H1 (cell line): ENCODE data around the gene ACTN4. TPM values are rescaled to one million over a fixed set of nuclear protein-coding genes. Genes with fewer than 3 reads are reported as not detected.
A peak's percentile ranks its signal among the peaks of the same experiment; 100 is the strongest.

Experiments
- CTCF ChIA-PET: fragments of 300-600 bp; sonication (Branson Sonifier 250); formaldehyde crosslinking; loops from one replicate; lab custom pipeline; 2021; ENCODE audit not compliant: partially characterized antibody; lab: Charles Lee
- POLR2A ChIA-PET: fragments of 300-600 bp; sonication (Branson Sonifier 250); formaldehyde crosslinking; loops from one replicate; lab custom pipeline; 2021; ENCODE audit warnings: inconsistent platforms; ENCODE audit not compliant: partially characterized antibody; lab: Charles Lee
- DNase-seq, 2 experiments: peaks; one replicate each; pipeline versions ENCODE4 v3.0.0 to v3.0.0-alpha.2; 2010 to 2022; ENCODE audit warnings: low spot score in 2 of 2, low read depth in 1 of 2, mixed read lengths in 1 of 2
- FAIRE-seq: peaks from 2 replicates; lab custom pipeline; 2011; peaks lifted over from hg19 to GRCh38; lab: Jason Lieb, UNC
- H2AFZ ChIP-seq: 2 replicates; pipeline ENCODE4 v1.8.1; 2012; ENCODE audit warnings: low read length, inconsistent platforms
- H2AK5ac ChIP-seq: 2 replicates; pipeline ENCODE4 v1.6.1; 2013; ENCODE audit warnings: low read depth, low read length
- H2BK120ac ChIP-seq: replicated peaks from 2 replicates; pipeline ENCODE3; 2013; ENCODE audit warnings: low read depth, low read length, inconsistent platforms
- H2BK12ac ChIP-seq: 2 replicates; pipeline ENCODE4 v1.6.1; 2013; ENCODE audit warnings: low read depth, low read length
- H2BK15ac ChIP-seq: 2 replicates; pipeline ENCODE4 v1.6.1; 2013; ENCODE audit warnings: low read length
- H2BK20ac ChIP-seq: 2 replicates; pipeline ENCODE4 v1.6.1; 2013; ENCODE audit warnings: low read length
- H2BK5ac ChIP-seq: 2 replicates; pipeline ENCODE4 v1.6.1; 2013; ENCODE audit warnings: low read depth, low read length
- H3K14ac ChIP-seq: 2 replicates; pipeline ENCODE4 v1.6.1; 2013; ENCODE audit warnings: inconsistent platforms; ENCODE audit not compliant: insufficient read length
- H3K18ac ChIP-seq: 2 replicates; pipeline ENCODE4 v1.6.1; 2013; ENCODE audit warnings: low read length; ENCODE audit errors: extremely low read depth
- H3K23ac ChIP-seq: 2 replicates; pipeline ENCODE4 v1.6.1; 2013; ENCODE audit warnings: inconsistent platforms; ENCODE audit not compliant: insufficient read length
- H3K23me2 ChIP-seq: 2 replicates; pipeline ENCODE4 v1.6.1; 2013; ENCODE audit warnings: low read depth, low read length
- H3K27ac ChIP-seq: 2 replicates; pipeline ENCODE4 v1.6.1; 2011; ENCODE audit warnings: low read depth, low read length, inconsistent platforms
- H3K27me3 ChIP-seq, 4 experiments: replicated peaks in 1 of 4; 1 replicate in 1 of 4; 2 replicates in 3 of 4; pipeline versions ENCODE4 v1.6.1 to v1.8.1; 2011 to 2013; ENCODE audit warnings: low read length in 3 of 4, mild to moderate bottlenecking in 3 of 4, inconsistent platforms in 2 of 4, mixed read lengths in 2 of 4, moderate library complexity in 1 of 4; ENCODE audit not compliant: control insufficient read depth in 3 of 4, insufficient read depth in 3 of 4; ENCODE audit errors: extremely low read depth in 1 of 4
- H3K36me3 ChIP-seq, 4 experiments: 2 replicates each; pipeline versions ENCODE4 v1.6.1 to v1.8.1; 2011 to 2013; ENCODE audit warnings: mild to moderate bottlenecking in 4 of 4, low read length in 3 of 4, moderate library complexity in 2 of 4, control low read depth in 1 of 4, inconsistent platforms in 1 of 4; ENCODE audit not compliant: insufficient read depth in 4 of 4, control insufficient read depth in 2 of 4
- H3K4ac ChIP-seq: replicated peaks from 2 replicates; pipeline ENCODE3; 2013; ENCODE audit warnings: low read length, low read depth, mixed read lengths, inconsistent platforms; ENCODE audit not compliant: insufficient read length
- H3K4me1 ChIP-seq, 4 experiments: replicated peaks in 1 of 4; 1 replicate in 1 of 4; 2 replicates in 3 of 4; pipeline versions ENCODE4 v1.6.1 to v1.8.1; 2011 to 2013; ENCODE audit warnings: low read length in 3 of 4, inconsistent platforms in 2 of 4, mixed read lengths in 1 of 4; ENCODE audit not compliant: insufficient read depth in 4 of 4, control insufficient read depth in 3 of 4
- H3K4me2 ChIP-seq, 2 experiments: 2 replicates each; pipeline versions ENCODE4 v1.6.1 to v1.8.1; 2011 to 2013; ENCODE audit warnings: low read depth in 2 of 2, low read length in 2 of 2, control low read depth in 1 of 2, inconsistent platforms in 1 of 2, mild to moderate bottlenecking in 1 of 2; ENCODE audit not compliant: insufficient read depth in 1 of 2
- H3K4me3 ChIP-seq, 4 experiments: fragments of 200-600, 300-600 bp in 1 of 4; sonication (generic), shearing (Covaris generic), sonication (Bioruptor Twin) in 1 of 4; 2 replicates each; pipeline versions ENCODE4 v1.5.1 to v1.8.1; 2011 to 2016; ENCODE audit warnings: low read length in 4 of 4, low read depth in 3 of 4, control low read depth in 2 of 4, inconsistent platforms in 2 of 4, mild to moderate bottlenecking in 2 of 4, mixed read lengths in 1 of 4, moderate library complexity in 1 of 4; ENCODE audit not compliant: insufficient read depth in 2 of 4; ENCODE audit errors: extremely low read depth in 1 of 4
- H3K56ac ChIP-seq: replicated peaks from 2 replicates; pipeline ENCODE3; 2013; ENCODE audit warnings: low read depth, mild to moderate bottlenecking, mixed read lengths, low read length, inconsistent platforms; ENCODE audit not compliant: insufficient read length
- H3K79me1 ChIP-seq: 2 replicates; pipeline ENCODE4 v1.6.1; 2013; ENCODE audit warnings: low read depth, low read length, control low read depth
- H3K79me2 ChIP-seq, 2 experiments: 2 replicates each; pipeline versions ENCODE4 v1.6.1 to v1.8.1; 2012 to 2013; ENCODE audit warnings: low read length in 2 of 2, mild to moderate bottlenecking in 2 of 2, inconsistent platforms in 1 of 2; ENCODE audit not compliant: insufficient read depth in 2 of 2, control insufficient read depth in 1 of 2
- H3K9ac ChIP-seq, 4 experiments: replicated peaks in 1 of 4; 1 replicate in 1 of 4; 2 replicates in 3 of 4; pipeline versions ENCODE4 v1.6.1 to v1.8.1; 2011 to 2013; ENCODE audit warnings: low read depth in 3 of 4, low read length in 3 of 4, control low read depth in 2 of 4, mild to moderate bottlenecking in 2 of 4, moderate library complexity in 2 of 4, inconsistent platforms in 1 of 4; ENCODE audit errors: extremely low read depth in 1 of 4
- H3K9me3 ChIP-seq, 2 experiments: 2 replicates each; pipeline versions ENCODE4 v1.6.1 to v1.8.1; 2012 to 2013; ENCODE audit warnings: mild to moderate bottlenecking in 2 of 2, moderate library complexity in 2 of 2, control low read depth in 1 of 2, inconsistent platforms in 1 of 2, low read depth in 1 of 2, low read length in 1 of 2, mixed read lengths in 1 of 2; ENCODE audit not compliant: insufficient read depth in 2 of 2
- H4K20me1 ChIP-seq, 2 experiments: replicated peaks in 1 of 2; 2 replicates each; pipeline versions ENCODE3 to v1.8.1; 2011 to 2013; ENCODE audit warnings: inconsistent platforms in 2 of 2, low read length in 2 of 2, mild to moderate bottlenecking in 1 of 2; ENCODE audit not compliant: insufficient read depth in 2 of 2, control insufficient read depth in 1 of 2
- H4K5ac ChIP-seq: 2 replicates; pipeline ENCODE4 v1.6.1; 2013; ENCODE audit warnings: low read length, low read depth, mixed read lengths, inconsistent platforms; ENCODE audit not compliant: insufficient read length
- H4K8ac ChIP-seq: 2 replicates; pipeline ENCODE4 v1.8.0; 2013; ENCODE audit warnings: mild to moderate bottlenecking, moderate library complexity, low read length, inconsistent platforms; ENCODE audit not compliant: insufficient read depth; ENCODE audit errors: extremely low read depth
- H4K91ac ChIP-seq: replicated peaks from 2 replicates; pipeline ENCODE3; 2013; ENCODE audit warnings: low read length, mixed read lengths, inconsistent platforms; ENCODE audit not compliant: insufficient read length
- CHD2 ChIP-seq: IDR thresholded peaks from 2 replicates; pipeline ENCODE4 v1.6.1; 2012; ENCODE audit warnings: low read length, improper control_type of control experiment
- CREB1 ChIP-seq: IDR thresholded peaks from 2 replicates; pipeline ENCODE4 v1.6.1; 2012; ENCODE audit warnings: inconsistent platforms
- CTBP2 ChIP-seq: IDR thresholded peaks from 2 replicates; pipeline ENCODE4 v1.7.0; 2011; ENCODE audit warnings: borderline replicate concordance, mild to moderate bottlenecking, moderate library complexity, mixed read lengths, low read length; ENCODE audit not compliant: insufficient read depth, insufficient read length
- EZH2 ChIP-seq: fragments of 200-600 bp; sonication (generic); IDR thresholded peaks from 2 replicates; pipeline ENCODE4 v1.7.1; 2012; ENCODE audit warnings: low read depth, mild to moderate bottlenecking, moderate library complexity, low read length, inconsistent platforms; ENCODE audit not compliant: severe bottlenecking
- HDAC6 ChIP-seq: IDR thresholded peaks from one replicate; pipeline ENCODE4 v1.7.1; 2012; ENCODE audit warnings: low read depth, mild to moderate bottlenecking, inconsistent platforms, low read length, moderate library complexity
- POLR2A ChIP-seq, 2 experiments: IDR thresholded peaks; 1 replicate in 1 of 2; 2 replicates in 1 of 2; pipeline ENCODE4 v1.6.1; 2011; ENCODE audit warnings: low read depth in 2 of 2, low read length in 2 of 2, mild to moderate bottlenecking in 2 of 2; ENCODE audit errors: control extremely low read depth in 1 of 2
- RNF2 ChIP-seq: fragments of 200-900, 300-1000 bp; sonication (generic); IDR thresholded peaks from 2 replicates; pipeline ENCODE4 v1.7.1; 2016; ENCODE audit warnings: borderline replicate concordance, low read depth, mild to moderate bottlenecking, antibody characterized with exemption, low read length; ENCODE audit not compliant: poor library complexity, severe bottlenecking; ENCODE audit errors: missing control alignments
- WGBS, 2 experiments: shearing (Covaris generic) in 1 of 2; methylation state at CpG; one replicate each; pipeline versions ENCODE4 v1.1.6 to v1.1.7; 2013 to 2015; ENCODE audit warnings: low lambda C conversion rate in 2 of 2, mixed read lengths in 2 of 2, inconsistent platforms in 1 of 2, low coverage in 1 of 2, missing lambda C conversion rate in 1 of 2; ENCODE audit not compliant: insufficient replicate concordance in 2 of 2, insufficient coverage in 1 of 2, insufficient read length in 1 of 2; ENCODE audit errors: extremely low coverage in 1 of 2, missing lambda C conversion rate in 1 of 2; 5-methylcytosine and 5-hydroxymethylcytosine counted together
- polyA plus RNA-seq, 7 experiments: library from polyadenylated mRNA; depleted of rRNA in 3 of 7; stranded (reverse) in 5 of 7; unstranded in 2 of 7; fragments of >200 nt in 5 of 7; fragments of 200-250 nt in 2 of 7; gene quantifications; 1 replicate in 5 of 7; 2 replicates in 1 of 7; 4 replicates in 1 of 7; pipeline versions ENCODE4 v1.2.1 to v1.2.3, GENCODE V29; 2011 to 2013; ENCODE audit warnings: missing spikeins in 2 of 7, mixed read lengths in 2 of 7
- total RNA-seq: library from RNA; stranded (reverse); fragmentation: NEBNext Ultra II Directional; extraction: Animal tissue kit (Norgen Biotek cat#: 25700); gene quantifications from 2 replicates; pipeline ENCODE4 v1.2.1, GENCODE V29; 2021

ACTN4 gene
- total and polyA plus RNA-seq, 2 of the 8 experiments (the other 6 are each of a cell fraction or from before 2014, with no cell fraction given): 211 to 520 TPM

GRCh38 chr19:38778733-38779132, 131.3 kb downstream of the ACTN4 start:
- WGBS, 2 experiments: 81% methylated on average over 7 of the region's 7 CpGs; no CpG with 5 or more reads in 1 of the 2 experiments
- Histone ChIP-seq H4K91ac (no peak overlapping the region), H2BK20ac (no peak overlapping the region), H3K56ac (no peak overlapping the region), H3K4me2 (no peak overlapping the region), H3K14ac (no peak overlapping the region), H2BK12ac (no peak overlapping the region), H2BK120ac (no peak overlapping the region), H3K4ac (no peak overlapping the region), H3K27ac (no peak overlapping the region), H3K27me3 (no peaks in the 10 kb centered on the region; a peak in 1 of 7 replicates), H2BK15ac (no peak overlapping the region), H3K18ac (no peak overlapping the region; the same call in 1 of the 2 replicates), H4K20me1 (no peaks in the 10 kb centered on the region), H3K79me2 (no peaks in the 10 kb centered on the region), H3K23ac (no peak overlapping the region), H4K8ac (no peak overlapping the region), H2BK5ac (no peak overlapping the region), H3K79me1 (no peaks in the 10 kb centered on the region), H2AK5ac (no peak overlapping the region), H3K9ac (no peak overlapping the region), H3K4me1 (no peaks in the 10 kb centered on the region), H3K4me3 (no peak overlapping the region), H2AFZ (0 out of 2 replicates have a peak overlapping the region, but pooled peaks have one; percentile 16), H3K36me3 (no peaks in the 10 kb centered on the region), H3K9me3 (no peaks in the 10 kb centered on the region), H3K23me2 (no peaks in the 10 kb centered on the region), H4K5ac (no peak overlapping the region)
- ChIA-PET POLR2A (interaction anchor here (1.5 kb wide), 1 partner anchor 58 kb away, joined by 3 read pairs; no protein-coding TSS in a partner anchor), CTCF (interaction anchor here (0.8 to 2.1 kb wide), 2 partner anchors 34 to 109 kb away, joined by 3 to 4 read pairs; partner anchors contain the start of gene LGALS4)
- DNase-seq (no peak), FAIRE-seq (no peak)
- TF ChIP-seq HDAC6 (no peak), POLR2A (IDR thresholded peaks at IDR 0.05; ENCODE audit: control extremely low read depth in 1 of 2, low read depth in 2 of 2, low read length in 2 of 2) (no peak), RNF2 (no peak), CTBP2 (no peak), EZH2 (no peak), CREB1 (no peak), CHD2 (no peak)
